Measurements from ENCODE around the gene SLCO6A1.

The SLCO6A1 gene

DNA sequence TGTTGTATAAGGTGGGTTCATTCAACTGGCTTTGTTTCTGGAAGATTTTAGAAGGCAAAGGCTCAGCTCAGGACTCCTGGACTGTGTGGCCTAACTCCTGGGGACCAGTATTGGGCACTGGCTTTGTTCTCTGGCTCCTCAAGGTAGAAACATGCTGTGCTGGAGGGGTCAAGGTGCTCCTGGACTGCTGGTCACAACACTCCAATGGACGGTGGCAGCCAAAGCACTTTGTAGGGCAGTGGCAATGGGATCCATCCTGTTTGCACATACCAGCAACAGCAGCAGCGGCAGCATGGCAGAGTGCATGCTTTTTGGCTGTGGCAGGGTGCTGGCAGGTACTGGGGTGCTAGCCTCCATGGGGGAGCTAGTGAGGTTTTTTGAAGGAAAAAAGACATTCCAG, 65.3 kb downstream of the SLCO6A1 start:
- DNase-seq (ENCODE audit: low read depth), result no peak
- H3K4me3 ChIP-seq (ENCODE audit: low read depth, low read length), result no peak overlapping the region

DNA sequence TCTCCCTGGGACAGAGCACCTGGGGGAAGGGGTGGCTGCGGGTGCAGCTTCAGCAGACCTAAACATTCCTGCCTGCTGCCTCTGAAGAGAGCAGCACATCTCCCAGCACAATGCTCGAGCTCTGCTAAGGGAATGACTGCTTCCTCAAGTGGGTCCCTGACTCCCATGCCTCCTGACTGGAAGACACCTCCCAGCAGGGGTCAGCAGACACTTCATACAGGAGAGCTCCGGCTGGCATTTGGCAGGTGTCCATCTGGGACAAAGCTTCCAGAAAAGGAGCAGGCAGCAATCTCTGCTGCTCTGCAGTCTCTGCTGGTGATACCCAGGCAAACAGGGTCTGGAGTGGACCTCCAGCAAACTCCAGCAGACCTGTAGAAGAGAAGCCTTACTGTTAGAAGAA, 77.2 kb downstream of the SLCO6A1 start:
- no peak overlapping the region for H3K4me3 ChIP-seq (ENCODE audit: low read depth, low read length)
- TF ChIP-seq, protein P1, sequence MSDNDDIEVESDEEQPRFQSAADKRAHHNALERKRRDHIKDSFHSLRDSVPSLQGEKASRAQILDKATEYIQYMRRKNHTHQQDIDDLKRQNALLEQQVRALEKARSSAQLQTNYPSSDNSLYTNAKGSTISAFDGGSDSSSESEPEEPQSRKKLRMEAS (IDR thresholded peaks at IDR 0.05; ENCODE audit: low read depth, low read length), result no peak
- TF ChIP-seq POLR2A (IDR thresholded peaks at IDR 0.05; ENCODE audit: extremely low read depth, insufficient read length) (no peak), MYC (IDR thresholded peaks at IDR 0.05; ENCODE audit: low read depth, low read length) (no peak)
- TF ChIP-seq, protein P2, sequence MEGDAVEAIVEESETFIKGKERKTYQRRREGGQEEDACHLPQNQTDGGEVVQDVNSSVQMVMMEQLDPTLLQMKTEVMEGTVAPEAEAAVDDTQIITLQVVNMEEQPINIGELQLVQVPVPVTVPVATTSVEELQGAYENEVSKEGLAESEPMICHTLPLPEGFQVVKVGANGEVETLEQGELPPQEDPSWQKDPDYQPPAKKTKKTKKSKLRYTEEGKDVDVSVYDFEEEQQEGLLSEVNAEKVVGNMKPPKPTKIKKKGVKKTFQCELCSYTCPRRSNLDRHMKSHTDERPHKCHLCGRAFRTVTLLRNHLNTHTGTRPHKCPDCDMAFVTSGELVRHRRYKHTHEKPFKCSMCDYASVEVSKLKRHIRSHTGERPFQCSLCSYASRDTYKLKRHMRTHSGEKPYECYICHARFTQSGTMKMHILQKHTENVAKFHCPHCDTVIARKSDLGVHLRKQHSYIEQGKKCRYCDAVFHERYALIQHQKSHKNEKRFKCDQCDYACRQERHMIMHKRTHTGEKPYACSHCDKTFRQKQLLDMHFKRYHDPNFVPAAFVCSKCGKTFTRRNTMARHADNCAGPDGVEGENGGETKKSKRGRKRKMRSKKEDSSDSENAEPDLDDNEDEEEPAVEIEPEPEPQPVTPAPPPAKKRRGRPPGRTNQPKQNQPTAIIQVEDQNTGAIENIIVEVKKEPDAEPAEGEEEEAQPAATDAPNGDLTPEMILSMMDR (IDR thresholded peaks at IDR 0.05; ENCODE audit: low read depth, low read length), result no peak
- no peak for DNase-seq (ENCODE audit: low read depth)

More for the DNA sequence above, 65.3 kb downstream of the SLCO6A1 start:
- TF ChIP-seq POLR2A (IDR thresholded peaks at IDR 0.05; ENCODE audit: extremely low read depth, insufficient read length) (no peak), MYC (IDR thresholded peaks at IDR 0.05; ENCODE audit: low read depth, low read length) (no peak)
- TF ChIP-seq, protein P1 (IDR thresholded peaks at IDR 0.05; ENCODE audit: low read depth, low read length), result no peak

DNA sequence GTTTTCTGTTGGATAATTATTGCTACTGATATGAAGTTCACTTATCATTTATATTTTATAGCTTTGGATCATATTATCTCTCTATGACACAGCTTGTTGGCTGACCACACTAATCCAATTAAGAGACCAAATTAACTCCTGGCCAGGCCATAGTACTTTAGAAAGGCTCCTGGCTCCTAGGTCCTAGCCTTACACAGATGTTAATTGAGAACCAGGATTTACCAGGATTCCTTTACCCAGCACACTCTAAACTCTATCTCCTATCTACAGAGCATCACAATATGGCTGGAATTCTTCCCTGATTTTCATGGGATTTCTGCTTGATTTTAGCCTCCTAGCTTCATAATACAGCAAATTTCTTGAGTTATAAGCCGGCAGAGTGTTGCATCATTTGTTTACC, 80.3 kb downstream of the SLCO6A1 start:
- TF ChIP-seq, protein P2 (IDR thresholded peaks at IDR 0.05; ENCODE audit: low read depth, low read length), result no peak
- TF ChIP-seq, protein P1 (IDR thresholded peaks at IDR 0.05; ENCODE audit: low read depth, low read length), result no peak
- TF ChIP-seq POLR2A (IDR thresholded peaks at IDR 0.05; ENCODE audit: extremely low read depth, insufficient read length) (no peak), MYC (IDR thresholded peaks at IDR 0.05; ENCODE audit: low read depth, low read length) (no peak)
- H3K4me3 ChIP-seq (ENCODE audit: low read depth, low read length), result no peak overlapping the region
- DNase-seq (ENCODE audit: low read depth), result no peak

DNA sequence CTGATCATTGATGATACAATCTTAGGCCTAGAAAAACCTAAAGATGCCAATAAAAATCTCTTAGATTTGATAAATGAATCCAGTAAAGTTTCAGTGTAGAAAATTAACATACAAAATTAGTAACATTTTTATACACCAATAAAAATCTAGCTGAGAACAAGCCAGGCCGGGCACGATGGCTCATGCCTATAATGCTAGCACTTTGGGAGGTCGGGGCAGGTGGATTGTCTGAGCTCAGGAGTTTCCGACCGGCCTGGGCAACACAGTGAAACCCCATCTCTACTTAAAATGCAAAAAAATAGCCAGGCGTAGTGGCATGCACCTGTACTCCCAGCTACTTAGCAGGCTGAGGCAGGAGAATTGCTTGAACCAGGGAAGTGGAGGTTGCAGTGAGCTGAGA, 84.4 kb downstream of the SLCO6A1 start:
- DNase-seq (ENCODE audit: low read depth), result no peak
- no peak overlapping the region for H3K4me3 ChIP-seq (ENCODE audit: low read depth, low read length)
- TF ChIP-seq POLR2A (IDR thresholded peaks at IDR 0.05; ENCODE audit: extremely low read depth, insufficient read length) (no peak), MYC (IDR thresholded peaks at IDR 0.05; ENCODE audit: low read depth, low read length) (no peak)
- TF ChIP-seq, protein P2 (IDR thresholded peaks at IDR 0.05; ENCODE audit: low read depth, low read length), result no peak
- TF ChIP-seq, protein P1 (IDR thresholded peaks at IDR 0.05; ENCODE audit: low read depth, low read length), result no peak

DNA sequence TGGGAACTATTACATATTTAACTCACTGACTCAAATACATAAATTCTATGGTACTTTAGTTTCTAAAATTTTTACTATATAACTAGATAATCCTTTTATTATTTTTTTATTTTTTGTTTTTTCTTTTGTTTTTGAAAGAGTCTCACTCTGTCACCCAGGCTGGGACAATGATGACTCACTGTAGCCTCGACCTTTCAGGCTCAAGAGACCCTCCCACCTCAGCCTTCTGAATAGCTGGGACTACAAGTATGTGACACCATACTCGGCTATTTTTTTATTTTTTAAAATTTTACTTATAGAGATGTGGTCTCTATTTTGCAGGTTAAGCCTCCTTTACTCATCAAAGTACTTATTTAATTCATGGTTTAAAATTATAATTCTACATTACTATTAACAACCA, 110.6 kb downstream of the SLCO6A1 start:
- no peak overlapping the region for H3K4me3 ChIP-seq (ENCODE audit: low read depth, low read length)
- TF ChIP-seq POLR2A (IDR thresholded peaks at IDR 0.05; ENCODE audit: extremely low read depth, insufficient read length), result no peak
- TF ChIP-seq, protein P1 (IDR thresholded peaks at IDR 0.05; ENCODE audit: low read depth, low read length), result no peak
- no peak for DNase-seq (ENCODE audit: low read depth)

DNA sequence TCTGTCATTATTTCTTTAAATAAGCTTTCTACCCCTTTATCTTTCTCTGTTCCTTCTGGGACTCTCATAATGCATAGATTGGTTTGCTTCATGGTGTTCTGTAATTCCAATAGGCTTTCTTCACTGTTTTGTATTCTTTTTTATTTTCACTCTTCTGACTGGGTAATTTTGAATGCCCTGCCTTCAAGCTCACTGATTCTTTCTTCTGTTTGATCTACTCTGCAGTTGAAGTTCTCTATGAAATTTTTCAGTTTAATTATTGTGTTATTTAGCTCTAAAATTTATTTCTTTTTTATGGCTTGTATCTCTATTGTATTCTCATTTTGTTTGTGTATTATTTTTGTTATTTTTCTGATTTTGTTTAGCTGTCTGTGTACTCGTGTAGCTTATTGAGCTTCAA, 113.4 kb downstream of the SLCO6A1 start:
- TF ChIP-seq, protein P1 (IDR thresholded peaks at IDR 0.05; ENCODE audit: low read depth, low read length), result no peak
- TF ChIP-seq POLR2A (IDR thresholded peaks at IDR 0.05; ENCODE audit: extremely low read depth, insufficient read length) (no peak), MYC (IDR thresholded peaks at IDR 0.05; ENCODE audit: low read depth, low read length) (no peak)
- TF ChIP-seq, protein P2 (IDR thresholded peaks at IDR 0.05; ENCODE audit: low read depth, low read length), result no peak
- no peak overlapping the region for H3K4me3 ChIP-seq (ENCODE audit: low read depth, low read length)
- no peak for DNase-seq (ENCODE audit: low read depth)

All from NB4 (cell line).